Kidney (tissue), 14 donors: ENCODE results near the gene MYO16. TPM values are rescaled to one million over a fixed set of nuclear protein-coding genes. Genes with fewer than 3 reads are reported as not detected.
"Not testable (repeated sequence)": the region's sequence is repeated elsewhere in the genome, so short reads cannot be mapped to it uniquely, and the experiment has no call there.

Experiments
- DNase-seq, 5 donors: peaks; one replicate each; pipeline ENCODE4 v3.0.0-alpha.2; 2013 to 2020
- FAIRE-seq: peaks from 2 replicates; lab custom pipeline; 2012; peaks lifted over from hg19 to GRCh38; lab: Jason Lieb, UNC
- H3K27ac ChIP-seq, 2 donors: one replicate each; pipeline ENCODE4 v1.7.0; 2013; ENCODE audit warnings: low read depth in 2 of 2, low read length in 2 of 2, inconsistent platforms in 1 of 2
- H3K27me3 ChIP-seq: one replicate; pipeline ENCODE4 v1.7.1; 2013; ENCODE audit warnings: low read length, inconsistent platforms; ENCODE audit not compliant: control insufficient read depth, insufficient read depth
- H3K36me3 ChIP-seq, 3 donors: one replicate each; pipeline versions ENCODE4 v1.7.0 to v1.7.1; 2013; ENCODE audit warnings: low read length in 3 of 3, control low read depth in 1 of 3, inconsistent platforms in 1 of 3; ENCODE audit not compliant: insufficient read depth in 3 of 3, control insufficient read depth in 2 of 3
- H3K4me1 ChIP-seq, 3 donors: one replicate each; pipeline versions ENCODE4 v1.7.0 to v1.7.1; 2013; ENCODE audit warnings: low read length in 3 of 3, inconsistent platforms in 1 of 3, low read depth in 1 of 3; ENCODE audit not compliant: control insufficient read depth in 2 of 3, insufficient read depth in 2 of 3
- H3K4me3 ChIP-seq, 3 donors: one replicate each; pipeline versions ENCODE4 v1.7.0 to v1.8.1; 2013; ENCODE audit warnings: low read length in 3 of 3, control low read depth in 1 of 3, inconsistent platforms in 1 of 3
- H3K9ac ChIP-seq, 3 donors: one replicate each; pipeline versions ENCODE4 v1.7.0 to v1.7.1; 2013; ENCODE audit warnings: low read length in 3 of 3, control low read depth in 1 of 3, inconsistent platforms in 1 of 3
- H3K9me3 ChIP-seq, 3 donors: one replicate each; pipeline versions ENCODE4 v1.7.0 to v1.7.1; 2013; ENCODE audit warnings: low read length in 3 of 3, control low read depth in 1 of 3, inconsistent platforms in 1 of 3; ENCODE audit not compliant: control insufficient read depth in 2 of 3, insufficient read depth in 1 of 3
- CTCF ChIP-seq: IDR thresholded peaks from 3 replicates; pipeline ENCODE4 v1.5.1; 2012; ENCODE audit warnings: mild to moderate bottlenecking, moderate library complexity, borderline replicate concordance; ENCODE audit not compliant: insufficient read depth; ENCODE audit errors: extremely low read depth
- intact Hi-C: fragments of 100-400 bp; cut with DNase I; formaldehyde crosslinking; loops from one replicate; pipeline ENCODE4 v1.11.1; 2022
- polyA plus RNA-seq: library from polyadenylated mRNA; stranded (reverse); fragments of 350-450 nt; fragmentation: Illumina TruSeq; extraction: RNeasy Lipid Tissue Mini Kit (QIAGEN cat#74804); gene quantifications from one replicate; pipeline ENCODE4 v1.2.3, GENCODE V29; 2014; ENCODE audit warnings: low read depth, low replicate concordance; ENCODE audit not compliant: insufficient read depth
- total RNA-seq: library from RNA; stranded (reverse); fragmentation: NEBNext Ultra II Directional; extraction: Animal tissue kit (Norgen Biotek cat#: 25700); gene quantifications from one replicate; pipeline ENCODE4 v1.2.1, GENCODE V29; 2021
- donor health status: control.
- donor health status: control.
- donor health status: control.
- donor health status: control.
- donor health status: control.
- donor health status: DM: yes; HTN: yes; CAD: no.
- donor health status: Normal renal cell carcinoma (clear cell type).

The MYO16 gene
- total and polyA plus RNA-seq, 2 donors from 2014 or later = 0.22 to 0.43 TPM

DNA sequence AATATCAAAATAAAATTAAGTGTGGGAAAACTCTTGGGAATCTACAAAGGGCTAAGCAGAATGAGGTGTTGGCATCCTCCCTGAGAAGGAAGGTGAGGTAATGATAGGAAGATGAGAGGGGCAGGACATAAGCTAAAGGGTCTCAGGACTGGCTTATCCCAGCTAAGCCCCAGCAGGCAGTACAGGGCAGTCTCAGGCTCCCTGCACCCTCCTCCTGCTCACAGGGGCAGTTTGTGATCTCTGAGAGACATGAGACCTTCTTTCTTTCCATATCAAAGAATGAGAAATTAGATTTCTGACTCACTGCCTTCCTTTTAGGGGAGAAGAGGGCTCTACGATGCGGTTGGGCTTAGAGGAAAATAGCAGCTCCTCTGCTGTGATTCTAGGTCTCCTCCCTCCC lies 586.0 kb downstream of the MYO16 start:
- TF ChIP-seq CTCF = no peak
- Histone ChIP-seq H3K36me3 (no peaks in the 10 kb centered on the region), H3K27ac (no peak overlapping the region), H3K4me3 (no peak overlapping the region), H3K4me1 (no peaks in the 10 kb centered on the region), H3K9ac (no peak overlapping the region), H3K27me3 (no peaks in the 10 kb centered on the region), H3K9me3 (no peaks in the 10 kb centered on the region)
- FAIRE-seq (no peak), DNase-seq (no peak)
- intact Hi-C loops = no loop called here

- FAIRE-seq, DNase-seq, H3K36me3 ChIP-seq, H3K27ac ChIP-seq, H3K9me3 ChIP-seq, H3K4me3 ChIP-seq, H3K4me1 ChIP-seq, H3K27me3 ChIP-seq, H3K9ac ChIP-seq, intact Hi-C loops: not testable (repeated sequence)
Observed at GRCh38 chr13:109217510-109217909, 588.1 kb downstream of the MYO16 start.

- no peak for TF ChIP-seq CTCF
- FAIRE-seq = no peak
Observed at GRCh38 chr13:109220631-109221030, 591.2 kb downstream of the MYO16 start.

GRCh38 chr13:109224033-109224432 lies 594.6 kb downstream of the MYO16 start:
- TF ChIP-seq CTCF = no peak
- Histone ChIP-seq H3K36me3 (no peaks in the 10 kb centered on the region), H3K27me3 (no peaks in the 10 kb centered on the region), H3K9ac (no peak overlapping the region), H3K9me3 (peaks cover 0 to 4% (median 2%) of the 10 kb centered on the region in 3 donors), H3K4me3 (no peak overlapping the region), H3K4me1 (no peaks in the 10 kb centered on the region), H3K27ac (no peak overlapping the region)
- intact Hi-C loops = no loop called here
- FAIRE-seq = no peak
- DNase-seq = no peak

More at GRCh38 chr13:109220631-109221030, 591.2 kb downstream of the MYO16 start:
- H3K27me3 ChIP-seq = no peaks in the 10 kb centered on the region
- no peaks in the 10 kb centered on the region for H3K36me3 ChIP-seq
- no peak overlapping the region for H3K27ac ChIP-seq
- no peaks in the 10 kb centered on the region for H3K4me1 ChIP-seq
- H3K4me3 ChIP-seq = no peak overlapping the region
- H3K9ac ChIP-seq = no peak overlapping the region
- peaks cover 0 to 4% (median 0%) of the 10 kb centered on the region in 3 donors for H3K9me3 ChIP-seq
- DNase-seq = no peak
- intact Hi-C loops = no loop called here
